Activated naive CD4-positive, alpha-beta T cell (primary cell): ENCODE data around the gene CEPT1.

ENCODE experiments used
- DNase-seq, 4 experiments: peaks; one replicate each; lab custom pipeline; 2025; lab: John Stamatoyannopoulos, UW

Gene CEPT1

DNA sequence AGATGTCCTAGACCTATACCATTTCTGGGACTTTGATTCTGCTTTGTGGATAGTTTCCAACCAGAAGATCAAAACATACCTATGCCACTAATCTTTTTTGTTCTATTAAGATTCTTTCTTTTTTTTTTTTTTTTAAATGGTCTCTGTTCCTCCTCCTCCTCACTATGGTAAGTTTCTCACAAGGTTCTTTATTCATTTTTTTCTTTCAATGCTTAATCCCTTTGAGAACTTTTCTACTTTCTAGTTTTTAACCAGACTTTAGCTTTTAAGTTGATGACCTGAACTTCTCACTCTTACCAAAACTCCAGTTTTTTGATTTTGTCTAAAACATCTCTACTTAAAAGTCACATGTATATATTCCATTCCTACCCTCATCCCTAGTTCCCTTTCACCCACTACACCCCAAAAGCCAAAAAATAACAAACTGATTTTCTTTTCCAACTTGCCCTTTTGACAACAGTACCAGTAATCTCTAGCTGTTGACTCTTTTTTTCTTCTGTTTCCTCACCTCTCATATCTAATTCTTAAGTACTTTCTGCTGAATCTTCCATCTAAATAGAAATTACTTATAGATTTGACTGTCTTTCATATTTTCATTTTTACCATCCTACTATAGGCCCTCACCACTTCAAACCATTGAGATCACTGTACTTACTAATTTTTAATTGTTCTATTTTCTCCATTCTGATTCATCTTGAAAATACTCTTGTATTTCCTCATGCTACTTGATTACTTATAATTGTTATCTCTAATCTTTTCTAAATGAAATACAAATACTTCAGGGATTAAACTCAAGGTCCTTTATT is 6.1 kb downstream of the CEPT1 start:
- no peak for DNase-seq

DNA sequence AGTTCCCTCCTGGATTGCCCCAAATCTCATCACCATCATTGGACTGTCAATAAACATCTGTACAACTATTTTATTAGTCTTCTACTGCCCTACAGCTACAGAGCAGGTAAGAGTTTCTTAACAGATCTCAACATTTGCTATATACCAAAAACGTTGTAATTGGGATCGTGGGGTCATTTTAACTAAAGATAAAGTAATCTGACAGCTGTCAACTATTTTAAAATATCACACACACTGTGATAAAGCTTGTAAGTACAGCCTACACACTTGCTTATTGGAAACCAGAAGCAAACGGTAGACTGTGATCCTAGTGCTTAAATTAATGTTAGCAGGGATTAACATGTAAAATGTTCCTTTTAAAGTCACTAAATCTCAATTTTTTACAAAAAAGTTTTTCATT is 7.9 kb downstream of the CEPT1 start:
- no peak for DNase-seq

DNA sequence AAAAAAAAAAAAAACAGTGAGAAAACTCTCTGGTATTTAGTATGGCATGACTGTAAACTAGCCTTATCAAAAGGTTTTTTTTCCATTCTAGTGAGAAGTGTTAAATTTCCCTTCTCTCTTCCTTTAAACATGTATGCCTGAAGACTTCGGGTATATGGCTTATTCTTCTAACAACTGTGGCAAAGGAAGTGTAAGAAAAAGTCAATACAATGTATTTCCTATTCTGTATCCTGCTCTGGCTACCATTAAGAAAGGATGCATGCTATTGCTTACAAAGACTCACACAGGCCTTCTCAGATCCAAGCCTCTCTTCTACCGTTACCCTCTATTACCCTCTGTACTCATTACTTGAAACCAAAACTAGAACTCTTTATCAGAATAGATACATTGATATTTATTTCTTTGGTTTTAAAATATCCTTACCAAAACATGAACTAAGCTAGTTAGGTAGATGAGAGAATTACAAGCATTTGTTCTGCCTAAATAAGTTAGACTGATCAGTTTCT is 8.4 kb downstream of the CEPT1 start:
- no peak for DNase-seq

- no peak for DNase-seq
These were observed 11.8 kb downstream of the CEPT1 start for GRCh38 chr1:111151838-111152237.

GRCh38 chr1:111154021-111154999 is 14.3 kb downstream of the CEPT1 start:
- no peak for DNase-seq

DNA sequence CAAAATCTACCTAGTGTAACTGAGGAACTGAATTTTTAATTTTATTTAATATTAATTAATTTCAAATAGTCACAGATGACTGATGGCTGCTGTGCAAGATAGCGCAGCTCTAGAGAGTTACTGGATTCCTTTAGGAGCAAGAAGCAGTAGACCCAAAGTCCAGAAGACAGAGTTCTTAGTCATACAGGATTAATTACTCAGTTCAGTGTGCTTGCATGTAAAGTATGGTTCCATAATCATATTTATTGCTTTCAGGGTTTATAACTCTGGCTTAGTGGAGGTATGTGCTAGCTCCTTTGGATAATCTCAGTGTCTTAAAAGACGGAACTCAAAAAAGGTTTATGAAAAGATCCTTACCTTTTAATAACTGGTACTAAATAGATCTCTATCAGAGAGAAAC is 17.4 kb downstream of the CEPT1 start:
- DNase-seq: no peak

- no peak for DNase-seq
These were observed 21.9 kb downstream of the CEPT1 start for GRCh38 chr1:111161843-111162487.

DNA sequence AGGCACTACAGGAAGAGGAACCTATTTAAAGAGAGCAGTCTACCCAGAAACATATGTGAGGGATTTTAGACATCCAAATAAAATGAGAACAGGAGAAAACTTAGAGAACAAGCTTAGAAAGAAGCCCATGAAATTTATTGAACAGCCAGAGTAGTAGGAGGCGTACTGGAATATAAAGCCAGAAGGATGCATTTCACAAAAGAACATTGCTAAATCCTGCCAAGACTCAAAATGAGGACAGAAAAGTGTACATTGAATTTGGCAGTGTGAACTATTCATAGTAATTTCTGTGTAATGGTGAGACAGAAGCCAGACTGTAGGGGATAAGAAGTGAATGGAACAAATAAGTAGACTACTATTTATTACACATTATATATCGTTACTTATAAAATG is 22.5 kb downstream of the CEPT1 start:
- DNase-seq: no peak

DNA sequence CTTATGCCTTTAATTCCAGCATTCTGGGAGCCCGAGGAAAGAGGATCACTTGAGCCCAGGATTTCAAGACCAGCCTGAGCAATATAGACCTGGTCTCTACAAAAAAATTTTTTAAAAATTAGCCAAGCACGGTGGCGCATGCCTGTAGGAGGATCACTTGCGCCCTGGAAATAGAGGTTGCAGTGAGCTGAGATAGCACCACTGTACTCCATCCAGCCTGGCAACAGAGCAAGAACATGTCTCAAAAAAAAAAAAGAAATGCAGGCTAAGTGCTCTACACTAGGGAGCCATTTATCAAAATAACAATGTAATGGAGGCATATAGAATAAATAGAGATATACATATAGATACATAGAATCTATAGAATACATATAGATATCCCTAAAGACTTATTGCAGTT is 23.3 kb downstream of the CEPT1 start:
- no peak for DNase-seq

DNA sequence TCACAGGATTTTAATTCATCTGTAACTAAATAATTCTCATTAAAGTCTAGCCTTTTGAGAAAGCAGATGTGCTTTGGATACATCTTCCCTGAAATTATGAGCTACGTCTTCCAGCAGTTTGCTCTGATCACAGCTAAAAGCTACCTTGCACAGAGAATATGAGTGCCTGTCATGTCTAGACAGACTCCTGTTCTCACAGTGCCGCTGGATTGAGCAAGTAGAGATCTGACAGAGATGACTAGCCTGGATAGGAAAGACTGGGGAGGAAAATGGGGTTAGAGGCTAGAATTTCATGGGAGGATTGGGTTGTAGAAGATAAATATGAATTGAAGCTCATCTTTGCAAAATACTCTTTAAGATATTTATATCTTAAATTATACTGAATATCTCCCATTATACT is 24.1 kb downstream of the CEPT1 start:
- no peak for DNase-seq

DNA sequence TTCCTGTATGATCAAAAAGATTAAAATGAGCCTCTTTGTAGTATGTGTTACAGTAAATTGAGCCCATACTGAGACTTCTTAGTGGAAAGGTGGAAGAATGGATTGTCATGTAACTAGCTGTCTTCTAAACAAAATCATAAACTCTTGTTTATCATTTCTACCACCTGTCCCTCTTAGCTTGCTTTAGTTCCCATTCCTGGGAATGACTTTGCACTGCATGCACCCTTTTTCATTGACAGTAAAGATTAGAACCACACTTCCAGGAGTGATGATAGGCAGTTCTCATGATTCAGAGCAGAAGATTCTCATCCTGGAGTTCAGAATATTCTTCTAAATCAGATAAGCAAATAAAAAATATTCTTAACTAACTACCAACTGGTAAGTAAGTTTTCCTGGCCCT is 32.4 kb downstream of the CEPT1 start:
- DNase-seq: no peak

GRCh38 chr1:111174070-111174469 is 34.0 kb downstream of the CEPT1 start:
- DNase-seq: no peak

GRCh38 chr1:111175349-111175748 is 35.3 kb downstream of the CEPT1 start:
- no peak for DNase-seq

GRCh38 chr1:111176678-111177077 is 36.7 kb downstream of the CEPT1 start:
- DNase-seq: no peak

DNA sequence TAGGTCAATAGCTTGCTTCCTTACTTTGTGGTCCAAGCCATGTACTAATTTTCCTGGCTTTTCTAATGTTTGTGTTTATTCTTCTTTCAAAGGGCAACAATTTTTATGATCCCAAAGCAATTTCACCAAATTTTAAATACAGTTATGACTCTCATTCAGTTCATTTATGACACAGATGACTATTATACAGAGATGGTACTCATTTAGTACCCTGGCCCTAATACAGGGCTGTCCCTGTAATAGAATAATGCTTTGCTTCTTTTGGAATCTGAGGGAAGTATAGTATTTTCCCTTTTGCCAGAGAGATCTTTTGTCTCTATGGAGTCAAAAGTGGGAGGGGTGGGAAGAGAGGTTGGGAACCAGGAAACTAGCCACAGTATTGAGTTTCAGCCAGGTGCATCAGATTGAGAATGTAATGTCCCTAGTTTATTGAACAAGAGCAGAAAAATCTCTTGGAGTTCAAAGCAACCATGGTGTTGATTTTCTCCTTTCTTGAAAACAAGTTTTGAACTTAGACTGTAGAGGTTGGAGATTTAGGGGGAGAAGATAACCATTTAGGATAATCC is 40.0 kb downstream of the CEPT1 start:
- no peak for DNase-seq

DNA sequence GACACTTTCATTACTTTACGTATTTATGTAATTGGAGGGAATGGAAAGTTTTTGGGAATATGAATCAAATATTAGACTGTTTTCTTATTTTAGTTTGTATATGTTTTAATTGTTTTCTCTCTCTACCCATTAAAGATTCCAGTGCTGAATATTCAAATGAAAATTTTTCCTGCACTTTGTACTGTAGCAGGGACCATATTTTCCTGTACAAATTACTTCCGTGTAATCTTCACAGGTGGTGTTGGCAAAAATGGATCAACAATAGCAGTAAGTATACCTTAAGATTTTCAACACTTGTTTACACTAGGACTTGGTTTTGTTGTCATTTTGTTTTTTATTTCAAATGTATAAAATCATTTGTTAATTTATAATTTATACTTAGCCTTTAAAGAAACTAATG is 42.0 kb downstream of the CEPT1 start:
- DNase-seq: no peak

DNA sequence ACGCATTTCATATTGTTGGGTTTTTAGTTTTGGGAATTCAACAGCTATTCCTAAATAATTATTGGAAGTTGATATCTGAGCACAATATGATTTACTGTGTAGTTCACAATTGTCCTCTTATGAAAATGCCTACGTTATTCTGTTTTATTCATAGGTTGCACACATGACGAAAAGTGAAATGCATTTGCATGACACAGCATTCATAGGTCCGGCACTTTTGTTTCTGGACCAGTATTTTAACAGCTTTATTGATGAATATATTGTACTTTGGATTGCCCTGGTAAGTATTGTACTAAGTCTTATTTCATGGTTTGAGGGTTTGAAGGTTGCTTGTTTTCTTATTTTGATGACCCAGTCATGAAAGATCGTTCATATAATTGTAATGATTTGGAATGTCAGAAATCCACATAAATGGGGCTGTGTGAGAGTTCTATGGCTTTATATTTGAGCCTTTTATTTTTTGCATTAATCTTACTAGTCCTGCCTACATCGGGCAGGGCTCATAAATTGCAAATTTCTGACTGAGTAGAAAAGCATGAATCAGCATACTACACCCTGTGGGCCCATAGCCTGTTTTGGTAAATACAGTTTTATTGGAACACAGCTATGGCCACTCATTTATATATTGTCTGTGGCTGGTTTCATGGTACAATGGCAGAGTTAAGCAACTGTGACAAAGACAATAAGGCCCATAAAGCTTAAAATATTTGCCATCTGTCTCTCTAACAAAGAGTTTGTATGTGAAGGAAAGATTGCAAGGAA is 43.5 kb downstream of the CEPT1 start:
- no peak for DNase-seq

DNA sequence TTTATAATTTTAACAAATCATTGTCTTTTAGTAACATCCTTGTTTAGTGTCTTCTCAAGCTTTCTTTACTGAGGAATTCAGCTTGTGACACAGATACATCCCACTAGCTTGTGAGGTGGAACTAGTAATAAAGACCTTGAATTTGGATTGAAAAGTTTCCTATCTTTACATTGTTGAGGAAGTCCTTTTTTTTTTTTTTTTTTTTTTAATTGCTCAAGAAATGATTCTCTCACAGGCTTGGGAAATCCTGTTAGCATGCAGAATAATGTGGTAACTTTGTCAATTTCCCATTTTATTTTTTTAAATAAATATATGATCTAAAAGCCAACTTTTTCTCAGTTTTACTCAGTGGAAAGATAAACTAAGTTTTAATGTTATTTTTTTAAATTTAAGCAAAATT is 44.6 kb downstream of the CEPT1 start:
- DNase-seq: no peak

DNA sequence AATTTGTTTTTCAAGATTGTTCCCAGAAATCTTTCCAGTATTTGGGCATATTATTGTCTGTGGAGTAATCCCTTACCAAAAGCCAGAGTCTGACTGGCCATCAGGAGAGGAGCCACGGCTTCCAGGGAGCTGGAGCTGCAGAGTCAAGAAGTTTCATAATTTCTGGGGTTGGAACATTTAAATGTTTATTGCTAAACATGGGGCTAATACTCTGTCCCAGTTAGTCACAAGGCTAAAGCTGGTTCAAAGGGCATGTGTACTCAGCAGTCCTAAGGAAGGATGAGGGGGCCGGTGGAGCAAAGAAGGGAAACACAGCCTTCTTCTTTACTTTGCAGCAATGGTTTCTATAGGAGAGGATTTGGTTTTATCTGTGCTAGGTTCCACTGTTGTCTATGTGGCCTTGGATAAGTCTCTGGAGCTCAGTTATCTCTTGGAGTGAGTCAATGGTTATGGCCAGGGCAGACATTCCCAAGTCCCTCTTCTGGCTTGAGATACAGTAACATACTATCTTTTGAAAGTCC is 51.0 kb downstream of the CEPT1 start:
- DNase-seq: no peak

GRCh38 chr1:111191496-111191895 is 51.5 kb downstream of the CEPT1 start:
- no peak for DNase-seq

- DNase-seq: no peak
These were observed 52.1 kb downstream of the CEPT1 start for GRCh38 chr1:111192074-111192473.
